OCI-LY1 (cell line): Measurements from ENCODE around the gene VDAC1.

Source experiments
- CTCF ChIP-seq: fragments of 200-600 bp; sonication (generic), shearing (Covaris generic); IDR thresholded peaks from 2 replicates; pipeline ENCODE4 v1.5.1; 2017; ENCODE audit warnings: mild to moderate bottlenecking, antibody characterized with exemption, low read length, moderate library complexity, mixed read lengths
- EZH2 ChIP-seq: fragments of 200-600 bp; sonication (generic), shearing (Covaris generic); IDR thresholded peaks from 2 replicates; pipeline ENCODE4 v1.8.0; 2017; ENCODE audit warnings: borderline replicate concordance, mixed run types, mild to moderate bottlenecking, antibody characterized with exemption, low read length, moderate library complexity, mixed read lengths

- TF ChIP-seq CTCF (no peak), EZH2 (no peak)
These were observed 61.3 kb downstream of the VDAC1 start for GRCh38 chr5:133943475-133943817.
